SU-DHL-6 (cell line): ENCODE data around the gene CRTAP.

Experiments used
- H2AFZ ChIP-seq: fragments of 200-600 bp; sonication (generic); 2 replicates; pipeline ENCODE4 v1.6.1; 2014; ENCODE audit warnings: low read depth, mild to moderate bottlenecking, moderate library complexity, mixed read lengths, antibody characterized with exemption, low read length; ENCODE audit not compliant: severe bottlenecking
- H3F3A ChIP-seq: fragments of 200-600 bp; shearing (Covaris generic); 2 replicates; pipeline ENCODE4 v1.6.0; 2016; ENCODE audit warnings: antibody characterized with exemption, mild to moderate bottlenecking; ENCODE audit not compliant: insufficient read depth
- H3K27ac ChIP-seq: fragments of 200-600 bp; sonication (generic); 2 replicates; pipeline ENCODE4 v1.5.1; 2016; ENCODE audit warnings: low read depth, mild to moderate bottlenecking, low read length, moderate library complexity, mixed read lengths
- H3K27me3 ChIP-seq: fragments of 200-600 bp; sonication (generic), shearing (Covaris generic); 2 replicates; pipeline ENCODE4 v1.6.0; 2014; ENCODE audit warnings: mild to moderate bottlenecking, low read length
- H3K36me3 ChIP-seq: fragments of 200-600 bp; sonication (generic); 2 replicates; pipeline ENCODE4 v1.6.1; 2014; ENCODE audit warnings: mild to moderate bottlenecking, low read length, mixed read lengths
- H3K4me2 ChIP-seq: fragments of 300-600, 200-600 bp; shearing (Covaris generic), sonication (generic); 2 replicates; pipeline ENCODE4 v1.6.0; 2014; ENCODE audit warnings: low read length, low read depth, mild to moderate bottlenecking; ENCODE audit not compliant: poor library complexity, severe bottlenecking
- H3K4me3 ChIP-seq: fragments of 200-600 bp; sonication (generic); 2 replicates; pipeline ENCODE4 v1.5.1; 2014; ENCODE audit warnings: antibody characterized with exemption, low read length, mild to moderate bottlenecking, mixed read lengths; ENCODE audit not compliant: insufficient read depth, poor library complexity, severe bottlenecking
- H3K79me2 ChIP-seq: fragments of 200-600 bp; sonication (generic); 2 replicates; pipeline ENCODE4 v1.6.1; 2014; ENCODE audit warnings: mild to moderate bottlenecking, low read length, moderate library complexity; ENCODE audit not compliant: insufficient read depth
- H3K9ac ChIP-seq: fragments of 200-600 bp; sonication (generic); 2 replicates; pipeline ENCODE4 v1.7.0; 2014; ENCODE audit warnings: mild to moderate bottlenecking, low read length
- H3K9me2 ChIP-seq: fragments of 200-600 bp; sonication (generic); replicated peaks from 2 replicates; pipeline ENCODE4 v1.6.1; 2014; ENCODE audit warnings: low read length; ENCODE audit not compliant: insufficient read depth
- H3K9me3 ChIP-seq: fragments of 200-600 bp; sonication (generic); 2 replicates; pipeline ENCODE4 v1.6.1; 2014; ENCODE audit warnings: low read length, mixed read lengths; ENCODE audit not compliant: insufficient read depth
- H4K20me1 ChIP-seq: fragments of 200-600 bp; sonication (generic); 2 replicates; pipeline ENCODE4 v1.6.1; 2014; ENCODE audit warnings: low read depth, mild to moderate bottlenecking, antibody characterized with exemption, low read length, moderate library complexity, mixed read lengths
- CTCF ChIP-seq: fragments of 200-600 bp; sonication (generic); IDR thresholded peaks from one replicate; pipeline ENCODE4 v1.5.1; 2017; ENCODE audit warnings: antibody characterized with exemption, mild to moderate bottlenecking, low read length, moderate library complexity; ENCODE audit not compliant: insufficient read depth, poor library complexity, severe bottlenecking
- EZH2phosphoT487 ChIP-seq: fragments of 200-600 bp; sonication (generic), shearing (Covaris generic); conservative IDR thresholded peaks from 2 replicates; pipeline ENCODE4 v1.6.1; 2018; ENCODE audit warnings: mild to moderate bottlenecking, antibody characterized with exemption, low read length, moderate library complexity, mixed read lengths

The CRTAP gene

GRCh38 chr3:33081812-33082211 is 32.0 kb upstream of the CRTAP start:
- Histone ChIP-seq H3K9me3 (no peaks in the 10 kb centered on the region), H3K4me3 (no peak overlapping the region), H3K9me2 (no peaks in the 10 kb centered on the region), H3K4me2 (no peak overlapping the region), H3K36me3 (no peaks in the 10 kb centered on the region), H4K20me1 (peaks cover 4% of the 10 kb centered on the region; the same call in 1 of the 2 replicates), H3K27me3 (no peaks in the 10 kb centered on the region), H3K9ac (no peak overlapping the region), H3F3A (no peaks in the 10 kb centered on the region), H3K27ac (no peak overlapping the region), H2AFZ (no peak overlapping the region), H3K79me2 (peaks cover 23% of the 10 kb centered on the region)
- TF ChIP-seq CTCF = no peak
- no peak for TF ChIP-seq EZH2phosphoT487

GRCh38 chr3:33083958-33084357 is 29.9 kb upstream of the CRTAP start:
- Histone ChIP-seq H3K4me3 (no peak overlapping the region), H4K20me1 (peaks cover 7% of the 10 kb centered on the region; the same call in 1 of the 2 replicates), H3K27me3 (no peaks in the 10 kb centered on the region), H2AFZ (no peak overlapping the region), H3K9me3 (no peaks in the 10 kb centered on the region), H3K4me2 (no peak overlapping the region), H3K27ac (no peak overlapping the region), H3K36me3 (no peaks in the 10 kb centered on the region), H3F3A (no peaks in the 10 kb centered on the region), H3K9ac (no peak overlapping the region), H3K79me2 (peaks cover 25% of the 10 kb centered on the region), H3K9me2 (no peaks in the 10 kb centered on the region)
- TF ChIP-seq EZH2phosphoT487 = no peak
- no peak for TF ChIP-seq CTCF

- Histone ChIP-seq H3F3A (no peaks in the 10 kb centered on the region), H3K36me3 (no peaks in the 10 kb centered on the region), H2AFZ (no peak overlapping the region), H3K9me2 (no peaks in the 10 kb centered on the region), H3K79me2 (peaks cover 31% of the 10 kb centered on the region), H3K9me3 (no peaks in the 10 kb centered on the region), H4K20me1 (peaks cover 7% of the 10 kb centered on the region; the same call in 1 of the 2 replicates), H3K27ac (no peak overlapping the region), H3K4me3 (no peak overlapping the region), H3K9ac (no peak overlapping the region), H3K27me3 (no peaks in the 10 kb centered on the region), H3K4me2 (no peak overlapping the region)
- TF ChIP-seq EZH2phosphoT487 = no peak
- no peak for TF ChIP-seq CTCF
Measured at GRCh38 chr3:33088691-33089090, 25.1 kb upstream of the CRTAP start.
